Left ventricle myocardium inferior (tissue), 1 donor: ENCODE results near the gene FHIT. TPM values are rescaled to one million over a fixed set of nuclear protein-coding genes. Genes with fewer than 3 reads are reported as not detected.

Experiments
- DNase-seq: peaks from one replicate; pipeline ENCODE4 v3.0.0-alpha.2; 2020
- H3K27ac ChIP-seq: fragments of 200-600 bp; replicated peaks from 2 replicates; pipeline ENCODE4 v1.8.0; 2021
- H3K27me3 ChIP-seq: fragments of 200-600 bp; 2 replicates; pipeline ENCODE4 v1.8.0; 2021; ENCODE audit warnings: low read depth
- H3K36me3 ChIP-seq: fragments of 200-600 bp; 2 replicates; pipeline ENCODE4 v1.8.0; 2021
- H3K4me1 ChIP-seq: fragments of 200-600 bp; 2 replicates; pipeline ENCODE4 v1.8.0; 2021
- H3K4me3 ChIP-seq: fragments of 200-600 bp; 2 replicates; pipeline ENCODE4 v1.8.0; 2021; ENCODE audit warnings: mild to moderate bottlenecking, moderate library complexity
- H3K9me3 ChIP-seq: fragments of 200-600 bp; replicated peaks from 2 replicates; pipeline ENCODE4 v1.8.0; 2021
- intact Hi-C: fragments of 100-400 bp; cut with micrococcal nuclease; formaldehyde crosslinking; loops from one replicate; pipeline ENCODE4 v1.11.0; 2022
- total RNA-seq: library from RNA; stranded (reverse); fragmentation: NEBNext Ultra II Directional; extraction: Animal tissue kit (Norgen Biotek cat#: 25700); gene quantifications from one replicate; pipeline ENCODE4 v1.2.1, GENCODE V29; 2021
- TF ChIP-seq, protein P1 (sequence below): fragments of 200-600 bp; IDR thresholded peaks from 2 replicates; pipeline ENCODE4 v1.8.0; 2021; ENCODE audit warnings: antibody characterized with exemption, mild to moderate bottlenecking, borderline replicate concordance
- donor health status: DM: no; HTN: yes; CAD: no; lungs with severe emphysema.

The FHIT gene
- total RNA-seq, 1 donor from 2014 or later, result 16.0 TPM

DNA sequence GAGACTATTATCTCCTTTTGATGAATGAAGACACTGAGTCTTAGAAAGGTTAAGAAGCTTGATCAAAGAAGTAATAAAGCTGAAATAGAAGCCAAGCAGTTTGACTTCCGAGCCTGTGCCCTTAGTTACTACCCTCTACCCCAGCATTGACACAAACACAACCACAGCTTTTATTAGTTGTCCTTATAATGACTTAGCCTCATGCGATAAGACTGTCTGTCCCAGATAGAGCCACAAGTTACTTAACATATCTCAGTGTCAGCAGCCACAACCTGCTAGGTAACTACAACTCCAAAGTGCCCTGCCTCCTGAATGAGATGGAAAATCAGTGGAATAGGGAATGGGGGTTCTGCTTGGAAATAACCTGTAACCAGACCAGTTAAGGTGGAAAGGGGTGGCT lies 1419.9 kb downstream of the FHIT start:
- Histone ChIP-seq H3K36me3 (no peaks in the 10 kb centered on the region), H3K27ac (peak overlapping the region; percentile 70), H3K4me1 (peaks cover 36% of the 10 kb centered on the region), H3K9me3 (no peaks in the 10 kb centered on the region), H3K4me3 (no peak overlapping the region), H3K27me3 (no peaks in the 10 kb centered on the region)
- intact Hi-C loops, result no loop called here
- TF ChIP-seq, protein P1, sequence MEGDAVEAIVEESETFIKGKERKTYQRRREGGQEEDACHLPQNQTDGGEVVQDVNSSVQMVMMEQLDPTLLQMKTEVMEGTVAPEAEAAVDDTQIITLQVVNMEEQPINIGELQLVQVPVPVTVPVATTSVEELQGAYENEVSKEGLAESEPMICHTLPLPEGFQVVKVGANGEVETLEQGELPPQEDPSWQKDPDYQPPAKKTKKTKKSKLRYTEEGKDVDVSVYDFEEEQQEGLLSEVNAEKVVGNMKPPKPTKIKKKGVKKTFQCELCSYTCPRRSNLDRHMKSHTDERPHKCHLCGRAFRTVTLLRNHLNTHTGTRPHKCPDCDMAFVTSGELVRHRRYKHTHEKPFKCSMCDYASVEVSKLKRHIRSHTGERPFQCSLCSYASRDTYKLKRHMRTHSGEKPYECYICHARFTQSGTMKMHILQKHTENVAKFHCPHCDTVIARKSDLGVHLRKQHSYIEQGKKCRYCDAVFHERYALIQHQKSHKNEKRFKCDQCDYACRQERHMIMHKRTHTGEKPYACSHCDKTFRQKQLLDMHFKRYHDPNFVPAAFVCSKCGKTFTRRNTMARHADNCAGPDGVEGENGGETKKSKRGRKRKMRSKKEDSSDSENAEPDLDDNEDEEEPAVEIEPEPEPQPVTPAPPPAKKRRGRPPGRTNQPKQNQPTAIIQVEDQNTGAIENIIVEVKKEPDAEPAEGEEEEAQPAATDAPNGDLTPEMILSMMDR, result no peak
- DNase-seq, result no peak

DNA sequence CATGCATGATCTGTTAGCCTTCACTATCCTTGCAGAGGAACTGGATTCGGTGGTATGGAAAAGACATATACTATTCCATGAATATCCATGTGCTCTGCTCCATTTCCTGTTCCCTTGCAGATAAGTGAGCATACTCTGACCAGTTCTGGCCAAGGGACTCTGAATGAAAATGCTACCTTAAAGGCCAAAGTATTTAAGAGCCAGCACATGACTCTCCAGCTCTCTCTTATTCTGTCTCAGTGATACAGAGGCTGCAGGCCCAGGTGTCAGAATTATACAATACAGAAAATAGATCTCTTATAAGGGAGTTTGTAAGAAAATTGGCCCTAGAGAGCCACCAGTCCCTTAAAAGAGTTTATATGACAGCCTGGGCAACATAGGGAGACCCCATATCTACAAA lies 1421.7 kb downstream of the FHIT start:
- intact Hi-C loops, result no loop called here
- Histone ChIP-seq H3K27ac (peak overlapping the region; percentile 70), H3K4me3 (no peak overlapping the region), H3K27me3 (no peaks in the 10 kb centered on the region), H3K36me3 (no peaks in the 10 kb centered on the region), H3K4me1 (peaks cover 31% of the 10 kb centered on the region), H3K9me3 (no peaks in the 10 kb centered on the region)
- TF ChIP-seq, protein P1, result no peak
- DNase-seq, result no peak

DNA sequence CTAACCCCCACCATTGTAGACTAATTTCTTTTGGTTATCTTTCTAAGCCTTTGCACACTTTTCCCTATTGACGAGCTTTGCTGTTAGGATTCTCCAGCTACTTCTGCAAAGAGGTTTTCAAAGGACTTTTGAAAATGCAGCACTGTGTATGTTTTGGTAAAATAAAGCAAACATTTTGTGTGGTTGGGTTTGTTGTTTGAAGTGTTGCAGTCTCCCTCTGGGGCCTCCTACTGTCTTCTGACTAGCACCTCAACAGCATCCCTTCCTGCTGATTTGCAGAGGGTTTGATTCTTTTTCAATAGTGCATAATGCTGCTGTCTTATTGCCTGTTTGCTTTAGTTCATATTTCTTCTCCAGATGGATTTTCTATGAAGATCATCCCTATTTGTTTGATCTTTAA lies 1426.4 kb downstream of the FHIT start:
- TF ChIP-seq, protein P1, result no peak
- H3K27me3 ChIP-seq, result no peaks in the 10 kb centered on the region
- H3K4me3 ChIP-seq, result no peak overlapping the region
- H3K27ac ChIP-seq, result no peak overlapping the region
- DNase-seq, result no peak
- no peaks in the 10 kb centered on the region for H3K9me3 ChIP-seq
- no peaks in the 10 kb centered on the region for H3K36me3 ChIP-seq
- intact Hi-C loops, result no loop called here
- peaks cover 18% of the 10 kb centered on the region for H3K4me1 ChIP-seq

DNA sequence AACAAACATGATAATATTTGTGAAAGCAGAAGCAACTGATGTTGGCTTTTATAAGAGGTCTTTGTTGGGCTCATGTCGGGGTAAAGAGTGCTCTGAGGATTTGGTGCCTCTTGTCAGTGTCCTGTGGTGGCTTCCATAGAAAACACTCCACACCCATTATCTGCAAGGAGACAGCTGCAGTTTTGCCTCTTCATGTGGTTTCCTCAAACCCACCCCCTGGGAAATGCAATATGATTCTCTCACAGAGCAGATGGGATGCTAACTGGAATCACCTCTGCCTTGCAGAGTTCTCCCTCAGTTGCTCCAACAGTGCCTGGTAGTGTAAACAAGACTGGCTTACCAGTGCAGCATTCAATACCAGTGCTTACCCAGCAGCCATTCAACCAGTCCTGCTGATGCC lies 1430.0 kb downstream of the FHIT start:
- no peak for DNase-seq
- Histone ChIP-seq H3K27ac (no peak overlapping the region), H3K9me3 (no peaks in the 10 kb centered on the region), H3K4me1 (peaks cover 32% of the 10 kb centered on the region), H3K27me3 (no peaks in the 10 kb centered on the region), H3K4me3 (no peak overlapping the region), H3K36me3 (no peaks in the 10 kb centered on the region)
- intact Hi-C loops, result no loop called here
- TF ChIP-seq, protein P1, result no peak

DNA sequence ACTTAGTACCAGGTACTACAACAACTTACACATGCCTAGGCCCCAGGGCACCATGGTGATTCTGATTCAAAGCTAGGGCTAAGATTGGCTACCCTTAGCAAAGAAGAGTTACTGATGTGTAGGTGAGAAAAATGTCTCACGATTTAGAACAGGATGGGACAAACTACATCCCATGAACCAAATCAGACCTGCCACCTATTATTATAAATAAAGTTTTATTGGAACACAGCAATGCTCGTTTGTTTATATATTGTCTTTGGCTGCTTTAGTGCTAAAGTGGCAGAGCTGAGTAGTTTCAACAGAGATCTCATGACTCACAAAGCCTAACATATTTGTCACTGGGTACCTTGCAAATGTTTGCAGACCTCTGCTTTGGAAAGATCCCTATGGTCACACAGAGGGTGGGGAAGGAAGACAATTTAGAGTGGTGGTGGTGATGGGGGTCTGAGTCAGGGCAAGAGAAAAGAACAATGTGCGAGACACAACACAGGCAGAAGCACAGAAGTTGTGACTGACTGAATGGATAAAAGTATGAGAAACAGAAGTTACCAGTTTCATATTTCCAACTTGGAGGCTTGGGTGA lies 1430.8 kb downstream of the FHIT start:
- DNase-seq, result no peak
- intact Hi-C loops, result no loop called here
- peaks cover 32% of the 10 kb centered on the region for H3K4me1 ChIP-seq
- no peak overlapping the region for H3K4me3 ChIP-seq
- no peaks in the 10 kb centered on the region for H3K27me3 ChIP-seq
- H3K27ac ChIP-seq, result no peak overlapping the region
- H3K9me3 ChIP-seq, result no peaks in the 10 kb centered on the region
- H3K36me3 ChIP-seq, result no peaks in the 10 kb centered on the region
- TF ChIP-seq, protein P1, result no peak
